HG02798 (cell line): ENCODE results near the gene MAML3.
"Not testable (repeated sequence)": the region's sequence is repeated elsewhere in the genome, so short reads cannot be mapped to it uniquely, and the experiment has no call there.

Source experiments
- ATAC-seq: cut with Tn5 transposase; IDR thresholded peaks from one replicate; pipeline ENCODE4 v1.9.1; 2021; ENCODE audit warnings: mild to moderate bottlenecking; ENCODE audit not compliant: unreplicated experiment, poor library complexity

Gene MAML3

GRCh38 chr4:139721789-139722188 lies 432.2 kb downstream of the MAML3 start:
- no peak for ATAC-seq

- ATAC-seq: no peak
Observed at GRCh38 chr4:139720806-139721205, 433.2 kb downstream of the MAML3 start.

- ATAC-seq: no peak
Observed at GRCh38 chr4:139719381-139720101, 434.4 kb downstream of the MAML3 start.

GRCh38 chr4:139718833-139719232 lies 435.2 kb downstream of the MAML3 start:
- ATAC-seq: no peak

- ATAC-seq: no peak
Observed at GRCh38 chr4:139718358-139718757, 435.6 kb downstream of the MAML3 start.

DNA sequence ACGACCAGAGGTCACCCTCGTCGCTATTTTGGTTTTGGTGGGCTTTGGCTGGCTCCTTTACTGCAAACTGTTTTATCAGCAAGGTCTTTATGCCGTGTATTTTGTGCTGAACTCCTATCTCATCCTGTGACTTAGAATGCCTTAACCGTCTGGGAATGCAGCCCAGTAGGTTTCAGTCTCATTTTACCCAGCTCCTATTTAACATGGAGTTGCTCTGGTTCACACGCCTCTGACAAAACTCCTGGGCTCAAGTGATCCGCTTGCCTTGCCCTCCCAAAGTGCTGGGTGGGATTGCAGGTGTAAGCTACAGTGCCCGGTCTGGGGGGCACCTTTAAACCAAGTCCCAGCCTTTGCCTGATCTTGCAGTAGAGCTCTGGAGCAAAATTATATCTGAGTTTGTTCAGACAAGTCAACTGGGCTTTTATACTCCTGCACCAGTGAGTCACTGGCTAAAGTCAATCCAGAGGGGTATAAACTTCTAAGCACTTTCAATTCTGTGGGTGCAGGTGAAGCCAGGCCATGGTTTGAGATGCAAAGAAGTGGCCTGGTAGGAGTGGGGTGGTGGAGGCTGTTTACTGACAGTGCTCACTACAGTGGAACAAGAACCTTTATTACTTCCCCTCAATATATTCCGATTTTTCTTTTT lies 438.1 kb downstream of the MAML3 start:
- no peak for ATAC-seq

GRCh38 chr4:139712882-139713281 lies 441.1 kb downstream of the MAML3 start:
- no peak for ATAC-seq

DNA sequence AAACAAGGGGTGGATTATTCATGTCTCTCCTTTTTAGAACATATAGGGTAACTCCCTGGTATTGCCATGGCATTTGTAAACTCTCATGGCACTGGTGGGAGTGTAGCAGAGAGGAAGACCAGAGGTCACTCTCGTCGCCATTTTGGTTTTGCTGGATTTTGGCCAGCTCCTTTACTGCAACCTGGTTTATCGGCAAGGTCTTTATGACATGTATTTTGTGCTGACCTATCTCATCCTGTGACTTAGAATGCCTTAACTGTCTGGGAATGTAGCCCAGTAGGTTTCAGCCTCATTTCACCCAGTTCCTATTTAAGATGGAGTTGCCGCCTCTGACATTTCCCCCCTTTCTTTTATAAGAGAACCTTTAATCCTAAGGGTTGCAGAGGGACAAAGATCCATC lies 442.5 kb downstream of the MAML3 start:
- no peak for ATAC-seq

- no peak for ATAC-seq
Observed at GRCh38 chr4:139710073-139710472, 443.9 kb downstream of the MAML3 start.

DNA sequence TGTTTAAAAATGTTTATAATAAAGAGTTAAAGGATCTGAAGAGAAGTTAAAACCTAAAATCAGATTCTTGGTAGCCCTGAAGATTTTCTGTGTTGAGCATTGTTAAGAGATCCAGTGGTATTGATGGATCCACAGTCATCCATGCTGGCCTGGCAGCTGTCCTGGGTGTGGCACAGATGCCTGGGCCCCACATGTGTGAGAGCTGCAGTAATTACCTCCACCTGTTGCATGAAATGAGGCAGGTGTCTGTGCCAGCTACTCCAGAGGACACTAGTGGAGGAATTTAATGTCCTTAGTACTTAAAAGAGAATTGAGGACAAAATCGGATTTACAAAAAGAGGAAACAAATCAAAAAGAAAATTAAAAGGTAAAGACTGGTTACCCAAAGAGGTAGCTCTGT lies 444.3 kb downstream of the MAML3 start:
- no peak for ATAC-seq

GRCh38 chr4:139704915-139705485 lies 449.0 kb downstream of the MAML3 start:
- ATAC-seq: no peak

GRCh38 chr4:139700568-139700967 lies 453.4 kb downstream of the MAML3 start:
- ATAC-seq: no peak

- ATAC-seq: not testable (repeated sequence)
Observed at GRCh38 chr4:139698167-139698925, 455.6 kb downstream of the MAML3 start.

DNA sequence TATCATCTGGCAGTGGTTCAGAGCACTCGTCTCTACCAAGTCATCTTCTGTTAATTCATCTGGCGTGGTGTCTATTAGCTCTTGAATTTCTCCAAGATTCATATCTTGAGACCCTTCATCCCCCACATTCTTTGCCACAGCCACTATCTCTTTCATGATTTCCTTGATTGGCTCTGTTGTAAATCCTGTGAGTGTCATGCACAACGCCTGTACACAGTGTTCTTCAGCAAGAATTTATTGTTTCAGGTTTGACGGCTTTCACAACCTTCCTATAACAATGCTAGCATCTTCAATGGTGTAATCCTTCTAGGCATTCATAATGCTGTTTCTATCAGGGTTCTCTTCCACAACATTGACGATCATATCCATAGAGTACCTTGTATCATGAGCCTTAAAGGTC lies 457.5 kb downstream of the MAML3 start:
- ATAC-seq: no peak

DNA sequence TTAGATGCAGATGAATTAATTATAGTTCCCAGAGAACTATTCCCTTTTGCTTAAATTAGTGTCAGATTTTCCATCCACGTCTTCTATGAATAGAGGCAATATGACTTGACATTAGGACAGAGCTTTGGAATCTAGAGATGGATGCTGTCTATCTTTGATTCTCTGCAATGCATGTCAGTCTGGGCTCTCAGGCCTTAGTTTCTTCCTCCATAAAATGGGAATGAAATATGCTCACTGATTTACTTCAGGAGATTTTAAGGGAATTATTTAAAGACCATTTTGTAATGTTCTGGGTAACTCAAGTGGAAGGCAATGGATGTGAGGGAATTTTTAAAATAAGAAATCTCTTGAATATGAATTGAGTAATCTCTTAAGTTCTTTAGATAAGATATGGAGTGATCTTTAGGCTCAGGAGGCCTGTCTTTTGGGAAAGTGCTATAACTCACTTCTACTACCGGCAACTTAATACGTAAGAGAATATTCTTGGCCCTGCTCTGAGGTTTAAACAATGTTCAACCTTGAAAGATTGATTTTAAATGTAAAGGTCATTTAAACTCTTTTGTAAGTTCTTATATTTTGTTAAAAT lies 459.4 kb downstream of the MAML3 start:
- no peak for ATAC-seq

DNA sequence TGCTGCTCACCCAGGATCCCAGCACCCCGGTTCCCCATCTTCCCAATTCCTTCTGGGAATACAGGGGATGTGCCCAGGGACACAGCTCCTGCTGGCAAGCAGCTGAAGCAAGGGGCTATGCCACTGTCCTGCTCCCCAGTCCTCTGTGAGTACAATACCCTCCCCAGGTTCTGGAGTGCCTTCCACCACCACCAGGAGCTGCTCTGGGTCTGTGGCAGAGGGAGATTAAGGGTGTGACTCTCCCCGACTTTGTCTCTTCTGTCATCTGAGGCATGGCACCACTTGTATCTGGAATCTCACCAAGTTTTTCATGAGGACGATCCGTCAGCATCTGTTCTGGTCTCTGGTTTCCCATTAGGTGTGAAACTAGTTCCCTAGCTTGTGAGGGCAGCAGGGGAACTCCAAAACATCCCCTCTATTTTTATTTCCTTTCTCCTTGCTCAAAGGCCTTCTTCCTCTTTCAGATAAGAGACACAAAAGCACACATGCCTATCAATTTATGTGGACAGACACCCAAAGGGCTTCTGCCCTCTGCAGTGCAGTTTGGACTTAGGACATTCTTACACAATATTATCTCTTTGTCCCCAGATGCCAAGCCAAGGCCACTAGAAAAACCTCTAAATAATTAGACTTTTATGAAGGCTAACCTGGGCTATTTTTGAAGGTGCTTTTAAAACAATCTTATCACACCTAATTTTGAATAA lies 461.5 kb downstream of the MAML3 start:
- no peak for ATAC-seq

- no peak for ATAC-seq
Observed at GRCh38 chr4:139690419-139690818, 463.6 kb downstream of the MAML3 start.

- ATAC-seq: no peak
Observed at GRCh38 chr4:139689093-139689722, 464.8 kb downstream of the MAML3 start.

- ATAC-seq: no peak
Observed at GRCh38 chr4:139686988-139687387, 467.0 kb downstream of the MAML3 start.

- no peak for ATAC-seq
Observed at GRCh38 chr4:139686130-139686529, 467.9 kb downstream of the MAML3 start.
